Chondrocyte (in vitro differentiated cells): ENCODE data around the gene THADA. TPM values are rescaled to one million over a fixed set of nuclear protein-coding genes. Genes with fewer than 3 reads are reported as not detected.

Experiments used
- DNase-seq: peaks from one replicate; pipeline ENCODE4 v3.0.0; 2021; ENCODE audit warnings: mixed read lengths, low spot score
- H3K27ac Mint-ChIP-seq: one replicate; pipeline ENCODE4 v1.8.0; 2021; ENCODE audit warnings: mild to moderate bottlenecking, moderate library complexity, mixed read lengths; ENCODE audit not compliant: unreplicated experiment
- H3K27me3 Mint-ChIP-seq: 2 replicates; pipeline ENCODE4 v1.8.0; 2021; ENCODE audit warnings: low read depth, mixed read lengths
- H3K36me3 Mint-ChIP-seq: 2 replicates; pipeline ENCODE4 v1.8.0; 2021; ENCODE audit warnings: low read depth, mixed read lengths
- H3K4me1 Mint-ChIP-seq: 2 replicates; pipeline ENCODE4 v1.8.0; 2021; ENCODE audit warnings: low read depth, mild to moderate bottlenecking, mixed read lengths
- H3K4me3 Mint-ChIP-seq: one replicate; pipeline ENCODE4 v1.8.0; 2021; ENCODE audit warnings: mild to moderate bottlenecking, moderate library complexity, mixed read lengths; ENCODE audit not compliant: unreplicated experiment
- H3K9me3 Mint-ChIP-seq: 2 replicates; pipeline ENCODE4 v1.8.0; 2021; ENCODE audit warnings: low read depth, mixed read lengths
- CTCF ChIP-seq: fragments of 200-600 bp; sonication (generic); IDR thresholded peaks from 2 replicates; pipeline ENCODE4 v1.5.0; 2021; ENCODE audit warnings: antibody characterized with exemption, mild to moderate bottlenecking, moderate library complexity
- total RNA-seq: library from RNA; stranded (reverse); gene quantifications from 3 replicates; pipeline ENCODE4 v1.2.1, GENCODE V29; 2021

THADA gene
- total RNA-seq, 1 donor from 2014 or later, result 28.4 TPM

GRCh38 chr2:43315482-43315881 lies 280.4 kb downstream of the THADA start:
- H3K36me3 Mint-ChIP-seq, result peaks cover 3% of the 10 kb centered on the region
- TF ChIP-seq CTCF, result no peak
- no peak for DNase-seq
- no peak overlapping the region for H3K4me3 Mint-ChIP-seq
- no peak overlapping the region for H3K27ac Mint-ChIP-seq
- H3K27me3 Mint-ChIP-seq, result no peaks in the 10 kb centered on the region
- H3K4me1 Mint-ChIP-seq, result peaks cover 65% of the 10 kb centered on the region
- H3K9me3 Mint-ChIP-seq, result peaks cover 5% of the 10 kb centered on the region

GRCh38 chr2:43314299-43314927 lies 281.4 kb downstream of the THADA start:
- Mint-ChIP-seq H3K27ac (no peak overlapping the region), H3K27me3 (no peaks in the 10 kb centered on the region), H3K9me3 (peaks cover 5% of the 10 kb centered on the region), H3K4me3 (no peak overlapping the region), H3K4me1 (peaks cover 61% of the 10 kb centered on the region), H3K36me3 (peaks cover 3% of the 10 kb centered on the region)
- DNase-seq, result no peak
- TF ChIP-seq CTCF, result no peak

GRCh38 chr2:43313642-43314017 lies 282.2 kb downstream of the THADA start:
- Mint-ChIP-seq H3K27me3 (no peaks in the 10 kb centered on the region), H3K4me3 (no peak overlapping the region), H3K27ac (peak overlapping the region; percentile 87), H3K4me1 (peaks cover 56% of the 10 kb centered on the region), H3K36me3 (peaks cover 5% of the 10 kb centered on the region), H3K9me3 (peaks cover 5% of the 10 kb centered on the region)
- TF ChIP-seq CTCF, result no peak
- DNase-seq, result no peak

- H3K4me3 Mint-ChIP-seq, result no peak overlapping the region
- H3K27ac Mint-ChIP-seq, result peak overlapping the region; percentile 87
- peak; percentile 27 for TF ChIP-seq CTCF
- peaks cover 5% of the 10 kb centered on the region for H3K36me3 Mint-ChIP-seq
- DNase-seq, result no peak
- peaks cover 5% of the 10 kb centered on the region for H3K9me3 Mint-ChIP-seq
- H3K4me1 Mint-ChIP-seq, result peaks cover 56% of the 10 kb centered on the region
- no peaks in the 10 kb centered on the region for H3K27me3 Mint-ChIP-seq
Observed at GRCh38 chr2:43312755-43313641, 282.8 kb downstream of the THADA start.

- no peak for DNase-seq
- Mint-ChIP-seq H3K4me1 (peaks cover 56% of the 10 kb centered on the region), H3K9me3 (peaks cover 5% of the 10 kb centered on the region), H3K27ac (peak overlapping the region; percentile 74), H3K27me3 (no peaks in the 10 kb centered on the region), H3K36me3 (peaks cover 5% of the 10 kb centered on the region), H3K4me3 (no peak overlapping the region)
- TF ChIP-seq CTCF, result no peak
Observed at GRCh38 chr2:43311276-43311675, 284.6 kb downstream of the THADA start.
